IMR-90 (cell line): ENCODE results near the gene EPHB6. TPM values are rescaled to one million over a fixed set of nuclear protein-coding genes. Genes with fewer than 3 reads are reported as not detected.

ENCODE experiments used
- ATAC-seq: fragments of 200-7000 bp; cut with Tn5 transposase; 2 replicates; pipeline ENCODE4 v1.9.1; 2020; ENCODE audit warnings: low read depth, mild to moderate bottlenecking, moderate library complexity
- BruUV-seq: library from RNA; stranded (reverse); fragments of 400-500 nt; replicated peaks from 2 replicates; lab custom pipeline; 2021; lab: Mats Ljungman, UMichigan
- CTCF ChIA-PET: fragments of 300-600 bp; formaldehyde crosslinking; extraction: SDS; loops from one replicate; lab custom pipeline; 2021; ENCODE audit warnings: antibody characterized with exemption; lab: Yijun Ruan, JAX
- POLR2A ChIA-PET: fragments of 300-600 bp; sonication (Branson Sonifier 250); formaldehyde crosslinking; loops from one replicate; lab custom pipeline; 2022; ENCODE audit warnings: antibody characterized with exemption; ENCODE audit not compliant: unreplicated experiment; lab: Charles Lee
- DNase-seq: peaks from one replicate; pipeline ENCODE4 v3.0.0; 2013
- H2AFZ ChIP-seq: replicated peaks from 2 replicates; pipeline ENCODE3; 2013; ENCODE audit warnings: low read length, mild to moderate bottlenecking; ENCODE audit not compliant: poor library complexity
- H2AK5ac ChIP-seq: 2 replicates; pipeline ENCODE4 v1.6.1; 2013; ENCODE audit warnings: low read depth, low read length, inconsistent platforms
- H2AK9ac ChIP-seq: replicated peaks from 2 replicates; pipeline ENCODE3; 2013; ENCODE audit warnings: mild to moderate bottlenecking, low read depth, low read length, moderate library complexity; ENCODE audit not compliant: poor library complexity
- H2BK120ac ChIP-seq: 2 replicates; pipeline ENCODE4 v1.6.1; 2013; ENCODE audit warnings: low read depth, low read length, inconsistent platforms
- H2BK15ac ChIP-seq: 3 replicates; pipeline ENCODE4 v1.6.1; 2013; ENCODE audit warnings: low read depth, low read length, inconsistent platforms
- H2BK20ac ChIP-seq: 2 replicates; pipeline ENCODE4 v1.6.1; 2013; ENCODE audit warnings: low read depth, mild to moderate bottlenecking, inconsistent platforms, low read length, moderate library complexity
- H2BK5ac ChIP-seq: 2 replicates; pipeline ENCODE4 v1.6.1; 2013; ENCODE audit warnings: mild to moderate bottlenecking, low read depth, low read length, inconsistent platforms; ENCODE audit not compliant: poor library complexity, severe bottlenecking
- H3K14ac ChIP-seq: replicated peaks from 2 replicates; pipeline ENCODE4 v1.6.1; 2013; ENCODE audit warnings: low read depth, low read length, inconsistent platforms
- H3K18ac ChIP-seq: 2 replicates; pipeline ENCODE4 v1.6.1; 2013; ENCODE audit warnings: low read depth, low read length, control low read depth
- H3K23ac ChIP-seq: 2 replicates; pipeline ENCODE4 v1.6.1; 2013; ENCODE audit warnings: low read depth, low read length, inconsistent platforms
- H3K27ac ChIP-seq: 2 replicates; pipeline ENCODE4 v1.5.1; 2013; ENCODE audit warnings: mild to moderate bottlenecking, control low read depth, low read length; ENCODE audit not compliant: insufficient read depth
- H3K27me3 ChIP-seq: 2 replicates; pipeline ENCODE4 v1.6.1; 2013; ENCODE audit warnings: low read length; ENCODE audit not compliant: control insufficient read depth, insufficient read depth
- H3K36me3 ChIP-seq: 2 replicates; pipeline ENCODE4 v1.6.1; 2013; ENCODE audit warnings: low read length, mixed read lengths; ENCODE audit not compliant: control insufficient read depth, insufficient read depth
- H3K4ac ChIP-seq: 2 replicates; pipeline ENCODE4 v1.6.1; 2013; ENCODE audit warnings: low read depth, low read length, inconsistent platforms
- H3K4me1 ChIP-seq: 2 replicates; pipeline ENCODE4 v1.6.1; 2013; ENCODE audit warnings: low read length, mixed read lengths; ENCODE audit not compliant: control insufficient read depth, insufficient read depth
- H3K4me2 ChIP-seq: 2 replicates; pipeline ENCODE4 v1.6.1; 2013; ENCODE audit warnings: low read depth, mild to moderate bottlenecking, control low read depth, low read length, moderate library complexity
- H3K4me3 ChIP-seq: 2 replicates; pipeline ENCODE4 v1.5.1; 2013; ENCODE audit warnings: low read depth, mild to moderate bottlenecking, control low read depth, low read length, moderate library complexity; ENCODE audit not compliant: insufficient read depth
- H3K56ac ChIP-seq: 2 replicates; pipeline ENCODE4 v1.6.1; 2013; ENCODE audit warnings: low read length, inconsistent platforms; ENCODE audit not compliant: insufficient read depth; ENCODE audit errors: extremely low read depth
- H3K79me1 ChIP-seq, 2 experiments: 2 replicates each; pipeline ENCODE4 v1.6.1; 2013; ENCODE audit warnings: low read length in 2 of 2, inconsistent platforms in 1 of 2, low read depth in 1 of 2
- H3K9ac ChIP-seq: 2 replicates; pipeline ENCODE4 v1.6.1; 2013; ENCODE audit warnings: low read depth, low read length, control low read depth
- H3K9me1 ChIP-seq: 2 replicates; pipeline ENCODE4 v1.6.1; 2013; ENCODE audit warnings: low read length, inconsistent platforms; ENCODE audit not compliant: insufficient read depth
- H3K9me3 ChIP-seq: 2 replicates; pipeline ENCODE4 v1.6.1; 2013; ENCODE audit warnings: low read length; ENCODE audit not compliant: control insufficient read depth, insufficient read depth
- H4K20me1 ChIP-seq: 2 replicates; pipeline ENCODE4 v1.6.1; 2013; ENCODE audit warnings: low read length, inconsistent platforms; ENCODE audit not compliant: insufficient read depth
- H4K5ac ChIP-seq: 2 replicates; pipeline ENCODE4 v1.6.1; 2013; ENCODE audit warnings: mild to moderate bottlenecking, low read depth, low read length, control low read depth
- H4K8ac ChIP-seq, 2 experiments: 2 replicates each; pipeline ENCODE4 v1.6.1; 2013; ENCODE audit warnings: low read depth in 2 of 2, low read length in 2 of 2, control low read depth in 1 of 2, inconsistent platforms in 1 of 2
- H4K91ac ChIP-seq: 2 replicates; pipeline ENCODE4 v1.6.1; 2013; ENCODE audit warnings: low read depth, low read length, inconsistent platforms; ENCODE audit not compliant: insufficient read depth
- BHLHE40 ChIP-seq: fragments of 150-350 bp; IDR thresholded peaks from 2 replicates; pipeline ENCODE4 v1.6.1; 2016; ENCODE audit warnings: mild to moderate bottlenecking, low read depth, low read length
- CEBPB ChIP-seq: IDR thresholded peaks from 2 replicates; pipeline ENCODE4 v1.6.1; 2012; ENCODE audit warnings: low read depth, low read length, improper control_type of control experiment
- CHD1 ChIP-seq: IDR thresholded peaks from 2 replicates; pipeline ENCODE4 v1.6.1; 2012; ENCODE audit warnings: low read depth, low read length, improper control_type of control experiment
- CTCF ChIP-seq: conservative IDR thresholded peaks from 2 replicates; pipeline ENCODE4 v1.5.1; 2012; ENCODE audit warnings: mild to moderate bottlenecking, low read depth, low read length, improper control_type of control experiment
- FOS ChIP-seq: fragments of 150-350 bp; IDR thresholded peaks from 2 replicates; pipeline ENCODE4 v1.6.1; 2016; ENCODE audit warnings: low read depth, low read length
- MAFK ChIP-seq: IDR thresholded peaks from 2 replicates; pipeline ENCODE4 v1.6.1; 2012; ENCODE audit warnings: low read depth, low read length, improper control_type of control experiment
- MXI1 ChIP-seq: IDR thresholded peaks from 2 replicates; pipeline ENCODE4 v1.6.1; 2012; ENCODE audit warnings: low read depth, mild to moderate bottlenecking, low read length, moderate library complexity, borderline replicate concordance
- NFE2L2 ChIP-seq: fragments of 150-350 bp; IDR thresholded peaks from 2 replicates; pipeline ENCODE4 v1.6.1; 2016; ENCODE audit warnings: low read depth, mild to moderate bottlenecking, low read length
- POLR2A ChIP-seq: IDR thresholded peaks from 2 replicates; pipeline ENCODE4 v1.6.1; 2012; ENCODE audit warnings: mild to moderate bottlenecking, low read depth, low read length
- RAD21 ChIP-seq: IDR thresholded peaks from 2 replicates; pipeline ENCODE4 v1.6.1; 2012; ENCODE audit warnings: low read length, improper control_type of control experiment
- RCOR1 ChIP-seq: IDR thresholded peaks from 2 replicates; pipeline ENCODE4 v1.6.1; 2012; ENCODE audit warnings: mild to moderate bottlenecking, low read length, improper control_type of control experiment; ENCODE audit not compliant: insufficient replicate concordance
- RFX5 ChIP-seq: IDR thresholded peaks from 2 replicates; pipeline ENCODE4 v1.8.0; 2012; ENCODE audit warnings: low read depth, mild to moderate bottlenecking, low read length, moderate library complexity
- SMC3 ChIP-seq: fragments of 150-350 bp; IDR thresholded peaks from 2 replicates; pipeline ENCODE4 v1.6.1; 2016; ENCODE audit warnings: low read depth, mild to moderate bottlenecking, antibody characterized with exemption, low read length, moderate library complexity
- USF2 ChIP-seq: fragments of 150-350 bp; IDR thresholded peaks from 2 replicates; pipeline ENCODE4 v1.6.1; 2017; ENCODE audit warnings: mild to moderate bottlenecking, antibody characterized with exemption, low read length, low read depth
- WGBS, 2 experiments: methylation state at CpG; one replicate each; pipeline versions ENCODE4 v1.1.5 to v1.1.7; 2013; ENCODE audit warnings: missing lambda C conversion rate in 2 of 2; ENCODE audit not compliant: insufficient read length in 1 of 2; ENCODE audit errors: extremely low coverage in 2 of 2; 5-methylcytosine and 5-hydroxymethylcytosine counted together
- dilution Hi-C: fragments of 300-500 bp; cut with HindIII; formaldehyde crosslinking; loops from one replicate; pipeline ENCODE4 v1.14.3; 2018; ENCODE audit warnings: low sequenced_read_pairs; ENCODE audit not compliant: unreplicated experiment
- in situ Hi-C: fragments of 300-500 bp; cut with MboI; formaldehyde crosslinking; loops from 3 replicates; pipeline ENCODE4 v1.14.3; 2019; ENCODE audit warnings: low sequenced_read_pairs, inconsistent platforms, mixed read lengths
- intact Hi-C: fragments of 100-400 bp; cut with micrococcal nuclease; formaldehyde crosslinking; loops from 2 replicates; pipeline ENCODE4 v1.10.0; 2022
- polyA plus RNA-seq, 3 experiments: library from polyadenylated mRNA; depleted of rRNA; stranded (reverse); fragments of >200 nt; gene quantifications; 2 replicates each; pipeline ENCODE4 v1.2.3, GENCODE V29; 2012; ENCODE audit warnings: low replicate concordance in 1 of 3
- total RNA-seq: library from RNA; depleted of rRNA; stranded (reverse); fragments of >200 nt; gene quantifications from 2 replicates; pipeline ENCODE4 v1.2.3, GENCODE V29; 2012

Gene EPHB6
- total and polyA plus RNA-seq, 2 of the 4 experiments (the other 2 are of a cell fraction): under 0.01 to 0.60 TPM

GRCh38 chr7:142857625-142858024 lies 2.7 kb downstream of the EPHB6 start:
- TF ChIP-seq POLR2A (no peak), USF2 (no peak), NFE2L2 (no peak), MXI1 (no peak), MAFK (no peak), RAD21 (no peak), RCOR1 (no peak), FOS (no peak), RFX5 (no peak), CTCF (no peak), CHD1 (no peak), BHLHE40 (no peak), SMC3 (no peak), CEBPB (no peak)
- in situ Hi-C loops: loop anchor here (10.0 kb wide), 1 partner anchor 357 kb away; no protein-coding TSS in a partner anchor
- no peak overlapping the region for H3K27ac ChIP-seq
- H2BK120ac ChIP-seq: no peak overlapping the region
- DNase-seq: no peak
- no peaks in the 10 kb centered on the region for H4K20me1 ChIP-seq
- intact Hi-C loops: no loop called here
- no peak overlapping the region for H2AK5ac ChIP-seq
- no peak overlapping the region for H3K4ac ChIP-seq
- H3K23ac ChIP-seq: no peak overlapping the region
- no peaks in the 10 kb centered on the region for H3K9me1 ChIP-seq
- H2BK15ac ChIP-seq: no peak overlapping the region
- no peak overlapping the region for H3K4me2 ChIP-seq
- ChIA-PET CTCF (interaction anchor here (1.2 kb wide), 1 partner anchor 15 kb away, joined by 9 read pairs; no protein-coding TSS in a partner anchor), POLR2A (no interaction called here)
- dilution Hi-C loops: no loop called here
- no peak overlapping the region for H4K91ac ChIP-seq
- WGBS, 2 experiments: 100% methylated on average over 1 of the region's 5 CpGs; no CpG with 5 or more reads in 1 of the 2 experiments
- no peak overlapping the region for H3K18ac ChIP-seq
- H3K56ac ChIP-seq: no peak overlapping the region
- H3K79me1 ChIP-seq: no peaks in the 10 kb centered on the region
- H2AK9ac ChIP-seq: no peak overlapping the region
- no peak overlapping the region for H2AFZ ChIP-seq
- H2BK5ac ChIP-seq: no peak overlapping the region
- no peak overlapping the region for H4K8ac ChIP-seq
- no peak for ATAC-seq
- H3K9ac ChIP-seq: no peak overlapping the region
- BruUV-seq: no TSS peak
- no peak overlapping the region for H4K5ac ChIP-seq
- peaks cover 11% of the 10 kb centered on the region for H3K27me3 ChIP-seq
- no peaks in the 10 kb centered on the region for H3K9me3 ChIP-seq
- H3K36me3 ChIP-seq: no peaks in the 10 kb centered on the region
- no peak overlapping the region for H3K4me3 ChIP-seq
- no peak overlapping the region for H3K14ac ChIP-seq
- no peaks in the 10 kb centered on the region for H3K4me1 ChIP-seq
- no peak overlapping the region for H2BK20ac ChIP-seq
